Measurements from ENCODE around the gene ID1.
"Not testable (repeated sequence)": the region's sequence is repeated elsewhere in the genome, so short reads cannot be mapped to it uniquely, and the experiment has no call there.

The ID1 gene

GRCh38 chr20:31578448-31579138 is 26.5 kb upstream of the ID1 start:
- no peak for ATAC-seq
- TF ChIP-seq BACH2 (CRISPR knock-in tag; IDR thresholded peaks at IDR 0.05; ENCODE audit: borderline replicate concordance) (no peak), GLIS3 (CRISPR knock-in tag; IDR thresholded peaks at IDR 0.05) (no peak), ESRRG (CRISPR knock-in tag; IDR thresholded peaks at IDR 0.05) (no peak), TCF4 (CRISPR knock-in tag; IDR thresholded peaks at IDR 0.05; ENCODE audit: borderline replicate concordance) (no peak), ISL1 (CRISPR knock-in tag; IDR thresholded peaks at IDR 0.05) (no peak)

GRCh38 chr20:31579245-31579644 is 25.8 kb upstream of the ID1 start:
- no peak for ATAC-seq

GRCh38 chr20:31579941-31580651 is 25.0 kb upstream of the ID1 start:
- ATAC-seq: not testable (repeated sequence)

More at GRCh38 chr20:31579245-31579644, 25.8 kb upstream of the ID1 start:
- TF ChIP-seq PPARA (CRISPR knock-in tag; IDR thresholded peaks at IDR 0.05; ENCODE audit: borderline replicate concordance) (no peak), ESRRG (CRISPR knock-in tag; IDR thresholded peaks at IDR 0.05) (no peak), ZFP3 (CRISPR knock-in tag; IDR thresholded peaks at IDR 0.05) (no peak), TSHZ2 (CRISPR knock-in tag; IDR thresholded peaks at IDR 0.05) (no peak), ZNF70 (CRISPR knock-in tag; IDR thresholded peaks at IDR 0.05) (no peak), ARNTL (CRISPR knock-in tag; IDR thresholded peaks at IDR 0.05; ENCODE audit: borderline replicate concordance, low read depth) (no peak), TCF4 (CRISPR knock-in tag; IDR thresholded peaks at IDR 0.05; ENCODE audit: borderline replicate concordance) (no peak), TOX (CRISPR knock-in tag; IDR thresholded peaks at IDR 0.05; ENCODE audit: borderline replicate concordance) (no peak), OSR1 (CRISPR knock-in tag; IDR thresholded peaks at IDR 0.05) (no peak)

GRCh38 chr20:31580706-31581105 is 24.4 kb upstream of the ID1 start:
- ATAC-seq: no peak
- TF ChIP-seq OSR1 (CRISPR knock-in tag; IDR thresholded peaks at IDR 0.05) (no peak), ZNF70 (CRISPR knock-in tag; IDR thresholded peaks at IDR 0.05) (no peak), ZFP3 (CRISPR knock-in tag; IDR thresholded peaks at IDR 0.05) (no peak), CREB5 (CRISPR knock-in tag; IDR thresholded peaks at IDR 0.05; ENCODE audit: low read depth) (no peak), CSRNP3 (CRISPR knock-in tag; IDR thresholded peaks at IDR 0.05) (no peak), TCF4 (CRISPR knock-in tag; IDR thresholded peaks at IDR 0.05; ENCODE audit: borderline replicate concordance) (no peak), ESRRG (CRISPR knock-in tag; IDR thresholded peaks at IDR 0.05) (no peak), ISL1 (CRISPR knock-in tag; IDR thresholded peaks at IDR 0.05) (no peak), ZNF565 (CRISPR knock-in tag; conservative IDR thresholded peaks at IDR 0.05; ENCODE audit: low read depth) (no peak), PPARA (CRISPR knock-in tag; IDR thresholded peaks at IDR 0.05; ENCODE audit: borderline replicate concordance) (no peak), ZC3H10 (CRISPR knock-in tag; IDR thresholded peaks at IDR 0.05) (no peak)

- TF ChIP-seq POU6F1 (CRISPR knock-in tag; IDR thresholded peaks at IDR 0.05; ENCODE audit: borderline replicate concordance, low read depth) (no peak), CSRNP3 (CRISPR knock-in tag; IDR thresholded peaks at IDR 0.05) (no peak), SNAI2 (CRISPR knock-in tag; IDR thresholded peaks at IDR 0.05) (no peak)
- ATAC-seq: no peak
These were observed 23.7 kb upstream of the ID1 start for GRCh38 chr20:31581391-31581790.
